ENCODE results near the gene DHODH.

DHODH gene

DNA sequence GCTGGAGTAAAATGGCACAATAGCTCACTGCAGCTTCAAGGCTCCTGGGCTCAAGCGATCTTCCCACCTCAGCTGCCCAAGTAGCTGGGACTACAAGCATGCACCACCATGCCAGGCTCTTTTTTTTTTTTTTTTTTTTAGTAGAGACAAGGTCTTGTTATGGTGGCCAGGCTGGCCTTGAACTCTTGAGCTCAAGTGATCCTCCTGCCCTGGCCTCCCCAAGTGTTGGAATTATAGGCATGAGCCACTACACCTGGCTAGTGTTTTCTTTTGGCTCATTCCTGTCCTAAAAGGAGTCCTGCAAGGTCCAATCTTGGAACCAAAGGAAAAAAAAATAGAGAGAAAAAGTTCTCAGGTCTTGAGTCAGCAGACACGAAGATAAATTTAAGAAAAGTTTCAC lies 39.2 kb upstream of the DHODH start:
- TF ChIP-seq, protein P1, sequence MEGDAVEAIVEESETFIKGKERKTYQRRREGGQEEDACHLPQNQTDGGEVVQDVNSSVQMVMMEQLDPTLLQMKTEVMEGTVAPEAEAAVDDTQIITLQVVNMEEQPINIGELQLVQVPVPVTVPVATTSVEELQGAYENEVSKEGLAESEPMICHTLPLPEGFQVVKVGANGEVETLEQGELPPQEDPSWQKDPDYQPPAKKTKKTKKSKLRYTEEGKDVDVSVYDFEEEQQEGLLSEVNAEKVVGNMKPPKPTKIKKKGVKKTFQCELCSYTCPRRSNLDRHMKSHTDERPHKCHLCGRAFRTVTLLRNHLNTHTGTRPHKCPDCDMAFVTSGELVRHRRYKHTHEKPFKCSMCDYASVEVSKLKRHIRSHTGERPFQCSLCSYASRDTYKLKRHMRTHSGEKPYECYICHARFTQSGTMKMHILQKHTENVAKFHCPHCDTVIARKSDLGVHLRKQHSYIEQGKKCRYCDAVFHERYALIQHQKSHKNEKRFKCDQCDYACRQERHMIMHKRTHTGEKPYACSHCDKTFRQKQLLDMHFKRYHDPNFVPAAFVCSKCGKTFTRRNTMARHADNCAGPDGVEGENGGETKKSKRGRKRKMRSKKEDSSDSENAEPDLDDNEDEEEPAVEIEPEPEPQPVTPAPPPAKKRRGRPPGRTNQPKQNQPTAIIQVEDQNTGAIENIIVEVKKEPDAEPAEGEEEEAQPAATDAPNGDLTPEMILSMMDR (IDR thresholded peaks at IDR 0.05; ENCODE audit: insufficient read depth, low read length, poor library complexity, severe bottlenecking), result no peak
- Histone ChIP-seq H3K36me3 (ENCODE audit: control insufficient read depth, insufficient read depth, low read length) (no peaks in the 10 kb centered on the region), H3K4me3 (replicated peaks; ENCODE audit: low read depth, low read length) (no peak overlapping the region), H3K27me3 (replicated peaks; ENCODE audit: control insufficient read depth, insufficient read depth, low read length) (no peaks in the 10 kb centered on the region; the same call in 1 of the 2 replicates)
- no peak for DNase-seq (ENCODE audit: extremely low read depth, insufficient read length)

DNA sequence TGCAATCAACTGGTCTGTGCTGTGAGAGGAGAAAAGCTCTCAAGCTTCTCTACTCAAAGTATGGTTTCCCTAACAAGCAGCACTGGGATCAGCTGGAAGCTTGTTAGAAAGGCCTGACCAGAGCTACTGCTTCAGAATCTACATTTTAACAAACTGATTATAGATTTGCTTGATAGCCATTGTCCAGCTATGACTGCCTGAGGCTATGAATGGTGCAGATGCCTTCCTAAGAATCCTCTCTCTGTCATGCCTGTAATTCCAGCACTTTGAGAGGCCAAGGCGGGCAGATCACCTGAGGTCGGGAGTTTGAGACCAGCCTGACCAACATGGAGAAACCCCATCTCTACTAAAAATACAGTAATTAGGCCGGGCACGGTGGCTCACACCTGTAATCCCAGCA lies 37.0 kb upstream of the DHODH start:
- no peak for DNase-seq (ENCODE audit: extremely low read depth, insufficient read length)
- TF ChIP-seq, protein P1 (IDR thresholded peaks at IDR 0.05; ENCODE audit: insufficient read depth, low read length, poor library complexity, severe bottlenecking), result no peak
- Histone ChIP-seq H3K27me3 (replicated peaks; ENCODE audit: control insufficient read depth, insufficient read depth, low read length) (no peaks in the 10 kb centered on the region; the same call in 1 of the 2 replicates), H3K4me3 (replicated peaks; ENCODE audit: low read depth, low read length) (no peak overlapping the region), H3K36me3 (ENCODE audit: control insufficient read depth, insufficient read depth, low read length) (no peaks in the 10 kb centered on the region)

DNA sequence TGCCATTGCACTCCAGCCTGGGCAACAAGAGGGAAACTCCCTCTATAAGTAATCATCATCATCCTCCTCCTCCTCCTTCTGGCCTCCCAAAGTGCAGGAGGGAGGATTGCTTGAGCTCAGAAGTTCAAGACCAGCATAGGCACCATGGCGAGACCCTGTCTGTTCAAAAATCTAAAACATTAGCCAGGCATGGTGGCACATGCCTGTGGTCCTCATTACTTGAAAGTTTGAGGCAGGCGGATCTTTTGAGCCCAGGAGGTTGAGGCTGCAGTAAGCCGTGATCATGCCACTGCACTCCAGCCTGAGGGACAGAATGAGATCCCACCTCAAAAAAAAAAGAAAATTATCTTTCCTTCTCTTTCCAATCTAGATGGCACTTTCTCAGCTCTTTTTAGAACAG lies 36.2 kb upstream of the DHODH start:
- TF ChIP-seq, protein P1 (IDR thresholded peaks at IDR 0.05; ENCODE audit: insufficient read depth, low read length, poor library complexity, severe bottlenecking), result no peak
- Histone ChIP-seq H3K27me3 (replicated peaks; ENCODE audit: control insufficient read depth, insufficient read depth, low read length) (no peaks in the 10 kb centered on the region; the same call in 1 of the 2 replicates), H3K36me3 (ENCODE audit: control insufficient read depth, insufficient read depth, low read length) (no peaks in the 10 kb centered on the region), H3K4me3 (replicated peaks; ENCODE audit: low read depth, low read length) (no peak overlapping the region)
- no peak for DNase-seq (ENCODE audit: extremely low read depth, insufficient read length)

DNA sequence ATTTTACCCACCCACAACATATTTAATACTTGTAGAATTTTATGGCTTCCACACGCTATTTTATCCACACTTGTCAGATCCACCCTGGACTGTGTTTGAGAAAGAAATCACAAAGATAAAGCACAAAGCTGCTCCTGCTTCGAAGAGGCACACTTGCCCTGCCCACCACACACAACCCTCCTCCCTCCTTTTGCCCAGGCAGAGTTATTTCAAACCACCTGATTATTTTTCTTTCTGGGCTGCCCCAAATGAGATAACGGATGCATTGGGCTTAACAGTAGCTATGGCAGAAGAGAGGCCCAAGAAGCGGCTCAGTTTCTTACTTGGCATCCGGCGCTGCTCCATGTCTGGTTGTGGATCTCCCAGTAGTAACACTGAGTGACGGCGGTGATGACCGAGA lies 35.5 kb upstream of the DHODH start:
- Histone ChIP-seq H3K36me3 (ENCODE audit: control insufficient read depth, insufficient read depth, low read length) (no peaks in the 10 kb centered on the region), H3K4me3 (replicated peaks; ENCODE audit: low read depth, low read length) (no peak overlapping the region), H3K27me3 (replicated peaks; ENCODE audit: control insufficient read depth, insufficient read depth, low read length) (no peaks in the 10 kb centered on the region; the same call in 1 of the 2 replicates)
- DNase-seq (ENCODE audit: extremely low read depth, insufficient read length), result no peak
- TF ChIP-seq, protein P1 (IDR thresholded peaks at IDR 0.05; ENCODE audit: insufficient read depth, low read length, poor library complexity, severe bottlenecking), result no peak

DNA sequence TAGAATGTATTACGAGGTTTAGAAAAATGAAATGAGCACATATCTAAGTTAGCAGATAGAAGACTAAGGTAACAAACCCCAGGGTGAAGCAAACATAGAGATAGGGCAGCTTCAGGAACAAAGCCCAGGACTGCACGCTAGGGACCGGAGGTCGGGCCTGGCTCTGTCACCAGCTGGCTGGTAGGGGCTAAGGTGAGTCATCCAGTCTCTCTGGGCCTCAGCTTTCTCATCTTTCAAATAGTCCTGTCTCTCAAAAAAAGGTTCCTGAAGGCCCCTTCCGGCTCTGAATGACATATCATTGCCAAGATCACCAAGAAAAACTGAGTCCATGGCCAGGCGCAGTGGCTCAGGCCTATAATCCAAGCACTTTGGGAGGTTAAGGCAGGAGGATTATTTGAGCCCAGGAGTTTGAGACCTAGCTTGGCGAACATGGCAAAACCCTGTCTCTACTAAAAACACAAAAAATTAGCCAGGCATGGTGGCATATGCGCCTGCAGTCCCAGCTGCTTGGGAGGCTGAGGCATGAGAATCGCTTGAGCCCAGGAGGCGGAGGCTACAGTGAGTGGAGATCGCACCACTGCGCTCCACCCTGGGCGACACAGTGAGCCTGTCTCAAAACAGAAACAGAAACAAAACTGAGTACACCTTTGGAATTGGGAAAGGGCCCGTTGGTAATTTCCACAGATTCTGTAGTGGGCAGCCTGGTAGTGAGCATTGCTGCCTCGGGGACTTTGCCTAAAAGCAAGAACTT lies 34.3 kb upstream of the DHODH start:
- Histone ChIP-seq H3K4me3 (replicated peaks; ENCODE audit: low read depth, low read length) (no peak overlapping the region), H3K27me3 (replicated peaks; ENCODE audit: control insufficient read depth, insufficient read depth, low read length) (no peaks in the 10 kb centered on the region; the same call in 1 of the 2 replicates), H3K36me3 (ENCODE audit: control insufficient read depth, insufficient read depth, low read length) (no peaks in the 10 kb centered on the region)
- TF ChIP-seq, protein P1 (IDR thresholded peaks at IDR 0.05; ENCODE audit: insufficient read depth, low read length, poor library complexity, severe bottlenecking), result no peak
- no peak for DNase-seq (ENCODE audit: extremely low read depth, insufficient read length)

Measured in GM06990 (cell line).